ENCODE results near the gene TRAPPC1.

- TF ChIP-seq CTCF (IDR thresholded peaks at IDR 0.05) (no peak), POLR2AphosphoS5 (IDR thresholded peaks at IDR 0.05) (no peak), POLR2A (IDR thresholded peaks at IDR 0.05) (no peak)
Measured at GRCh38 chr17:7922269-7922844, 9.4 kb downstream of the TRAPPC1 start.

All from prostate gland (tissue), 2 donors.